Islet of Langerhans (tissue), 1 donor: ENCODE measurements around the gene ZNF708.
"Not testable (repeated sequence)": the region's sequence is repeated elsewhere in the genome, so short reads cannot be mapped to it uniquely, and the experiment has no call there.

ENCODE experiments used
- FAIRE-seq: peaks from one replicate; lab custom pipeline; 2011; peaks lifted over from hg19 to GRCh38; lab: Jason Lieb, UNC

ZNF708 gene

DNA sequence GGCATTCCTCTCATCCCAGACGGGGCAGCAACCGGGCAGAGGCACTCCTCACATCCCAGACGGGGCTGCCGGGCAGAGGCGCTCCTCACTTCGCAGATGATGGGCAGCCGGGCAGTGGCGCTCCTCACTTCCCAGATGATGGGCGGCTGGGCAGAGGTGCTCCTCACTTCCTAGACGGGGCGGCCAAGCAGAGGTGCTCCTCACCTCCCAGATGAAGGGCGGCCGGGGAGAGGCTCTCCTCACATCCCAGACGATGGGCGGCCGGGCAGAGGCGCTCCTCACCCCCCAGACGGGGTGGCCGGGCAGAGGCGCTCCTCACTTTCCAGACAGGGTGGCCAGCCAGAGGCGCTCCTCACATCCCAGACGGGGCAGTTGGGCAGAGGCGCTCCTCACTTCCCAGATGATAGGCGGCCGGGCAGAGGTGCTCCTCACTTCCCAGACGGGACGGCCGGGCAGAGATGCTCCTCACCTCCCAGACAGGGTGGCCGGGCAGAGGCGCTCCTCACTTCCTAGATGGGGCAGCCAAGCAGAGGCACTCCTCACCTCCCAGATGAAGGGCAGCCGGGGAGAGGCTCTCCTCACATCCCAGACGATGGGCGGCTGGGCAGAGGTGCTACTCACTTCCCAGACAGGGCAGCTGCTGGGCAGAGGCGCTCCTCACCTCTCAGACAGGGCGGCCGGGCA is 68.9 kb downstream of the ZNF708 start:
- FAIRE-seq, result no peak

DNA sequence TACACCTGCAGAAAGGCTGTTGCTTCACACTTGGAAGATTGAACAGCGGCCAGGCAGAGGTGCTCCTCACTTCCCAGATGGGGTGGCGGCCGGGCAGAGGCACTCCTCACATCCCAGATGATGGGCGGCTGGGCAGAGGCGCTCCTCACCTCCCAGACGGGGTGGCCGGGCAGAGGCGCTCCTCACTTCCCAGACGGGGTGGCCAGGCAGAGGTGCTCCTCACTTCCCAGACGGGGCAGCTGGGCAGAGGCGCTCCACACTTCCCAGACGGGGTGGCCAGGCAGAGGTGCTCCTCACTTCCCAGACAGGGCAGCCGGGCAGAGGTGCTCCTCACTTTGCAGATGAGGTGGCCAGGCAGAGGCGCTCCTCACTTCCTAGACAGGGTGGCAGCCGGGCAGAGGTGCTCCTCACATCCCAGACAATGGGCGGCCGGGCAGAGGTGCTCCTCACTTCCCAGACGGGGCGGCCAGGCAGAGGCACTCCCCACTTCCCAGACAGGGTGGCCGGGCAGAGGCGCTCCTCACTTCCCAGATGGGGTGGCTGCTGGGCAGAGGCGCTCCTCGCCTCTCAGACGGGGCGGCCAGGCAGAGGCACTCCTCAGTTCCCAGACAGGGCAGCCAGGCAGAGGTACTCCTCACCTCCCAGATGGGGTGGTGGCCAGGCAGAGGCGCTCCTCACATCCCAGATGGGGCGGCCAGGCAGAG is 69.6 kb downstream of the ZNF708 start:
- not testable (repeated sequence) for FAIRE-seq

DNA sequence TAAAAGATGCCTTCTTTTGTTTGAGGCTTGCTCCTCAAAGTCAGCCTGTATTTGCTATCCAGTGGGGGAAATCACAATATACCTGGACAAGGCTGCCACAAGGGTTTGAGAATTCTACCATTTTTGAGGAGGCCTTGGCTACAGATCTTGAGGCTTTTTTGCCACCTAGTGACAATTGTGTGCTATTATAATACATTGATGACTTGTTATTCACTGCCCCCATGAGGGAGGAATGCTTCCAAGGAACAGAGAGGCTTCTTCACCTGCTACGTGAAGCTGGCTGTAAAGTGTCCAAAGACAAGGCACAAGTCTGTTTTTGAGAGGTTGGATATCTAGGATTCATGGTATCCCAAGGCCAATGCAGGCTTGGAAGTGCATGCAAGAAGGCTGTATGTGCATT is 72.5 kb downstream of the ZNF708 start:
- no peak for FAIRE-seq
